ENCODE data around the gene ZNF710. TPM values are rescaled to one million over a fixed set of nuclear protein-coding genes. Genes with fewer than 3 reads are reported as not detected.
"Not testable (repeated sequence)": the region's sequence is repeated elsewhere in the genome, so short reads cannot be mapped to it uniquely, and the experiment has no call there.

The ZNF710 gene
- total RNA-seq, 1 donor from 2014 or later: 45.5 TPM

GRCh38 chr15:90064911-90065681 is 64.0 kb downstream of the ZNF710 start:
- Mint-ChIP-seq H3K9me3 (no peaks in the 10 kb centered on the region), H3K4me3 (no peak overlapping the region), H3K4me1 (peaks cover 55% of the 10 kb centered on the region), H3K27me3 (no peaks in the 10 kb centered on the region), H3K36me3 (ENCODE audit: low read depth) (peaks cover 18% of the 10 kb centered on the region), H3K27ac (peak overlapping the region; percentile 97)
- DNase-seq: no peak
- ChIA-PET CTCF (interaction anchor here (0.7 to 1.2 kb wide), 3 partner anchors 68 to 191 kb away, joined by 3 read pairs; no protein-coding TSS in a partner anchor), POLR2A (interaction anchor here (1.7 to 2.0 kb wide), 2 partner anchors 18 to 171 kb away, joined by 4 to 6 read pairs; partner anchors contain the start of gene AP3S2)
- no peak for TF ChIP-seq CTCF (IDR thresholded peaks at IDR 0.05)
- intact Hi-C loops (cut with micrococcal nuclease): no loop called here
- no peak for ATAC-seq (ENCODE audit: low read depth)

DNA sequence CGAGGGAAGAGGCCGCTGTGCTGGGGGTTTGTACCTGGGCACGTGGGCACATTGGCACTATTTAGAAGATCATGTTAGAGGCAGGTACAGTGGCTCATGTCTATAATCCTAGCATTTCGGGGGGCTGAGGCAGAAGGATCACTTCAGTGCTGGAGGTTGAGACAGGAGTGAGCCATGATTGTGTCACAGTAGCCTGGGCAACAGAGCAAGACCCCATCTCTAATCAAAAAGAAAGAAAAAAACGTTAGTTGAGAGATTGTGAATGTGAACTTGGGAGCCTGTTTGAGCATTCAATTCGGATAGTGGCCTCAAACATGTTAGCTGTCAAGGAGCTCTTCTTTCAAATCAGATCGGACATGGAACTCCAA is 64.5 kb downstream of the ZNF710 start:
- ChIA-PET POLR2A (interaction anchor here (1.7 to 2.0 kb wide), 2 partner anchors 18 to 172 kb away, joined by 4 to 6 read pairs; partner anchors contain the start of gene AP3S2), CTCF (interaction anchor here (0.6 kb wide), 1 partner anchor 20 kb away, joined by 3 read pairs; no protein-coding TSS in a partner anchor)
- peaks cover 18% of the 10 kb centered on the region for H3K36me3 Mint-ChIP-seq (ENCODE audit: low read depth)
- H3K4me1 Mint-ChIP-seq: peaks cover 53% of the 10 kb centered on the region
- H3K9me3 Mint-ChIP-seq: no peaks in the 10 kb centered on the region
- no peaks in the 10 kb centered on the region for H3K27me3 Mint-ChIP-seq
- intact Hi-C loops (cut with micrococcal nuclease): no loop called here
- ATAC-seq (ENCODE audit: low read depth): no peak
- H3K27ac Mint-ChIP-seq: no peak overlapping the region
- no peak for DNase-seq
- H3K4me3 Mint-ChIP-seq: no peak overlapping the region
- TF ChIP-seq CTCF (IDR thresholded peaks at IDR 0.05): no peak

DNA sequence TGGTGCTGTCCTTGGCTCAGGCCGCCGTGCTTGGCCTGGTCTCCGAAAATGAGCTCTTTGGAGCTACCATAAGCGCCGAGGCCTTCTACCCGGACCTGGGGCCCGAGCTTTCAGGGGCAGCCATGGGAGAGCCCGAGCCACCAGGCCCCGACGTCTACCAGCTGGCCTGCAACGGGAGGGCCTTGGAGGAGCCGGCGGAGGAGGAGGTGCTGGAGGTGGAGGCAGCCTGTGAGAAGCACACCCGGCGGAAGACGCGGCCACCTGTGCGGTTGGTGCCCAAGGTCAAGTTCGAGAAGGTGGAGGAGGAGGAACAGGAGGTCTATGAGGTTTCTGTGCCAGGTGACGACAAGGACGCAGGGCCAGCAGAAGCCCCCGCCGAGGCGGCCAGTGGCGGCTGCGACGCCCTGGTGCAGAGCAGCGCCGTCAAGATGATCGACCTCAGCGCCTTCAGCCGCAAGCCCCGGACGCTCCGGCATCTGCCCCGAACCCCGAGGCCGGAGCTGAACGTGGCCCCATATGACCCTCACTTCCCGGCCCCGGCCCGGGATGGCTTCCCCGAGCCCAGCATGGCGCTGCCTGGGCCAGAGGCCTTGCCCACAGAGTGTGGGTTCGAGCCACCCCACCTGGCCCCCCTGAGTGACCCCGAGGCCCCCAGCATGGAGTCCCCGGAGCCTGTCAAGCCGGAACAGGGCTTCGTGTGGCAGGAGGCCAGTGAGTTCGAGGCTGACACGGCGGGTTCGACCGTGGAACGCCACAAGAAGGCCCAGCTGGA is 66.2 kb downstream of the ZNF710 start:
- Mint-ChIP-seq H3K4me3 (no peak overlapping the region), H3K36me3 (ENCODE audit: low read depth) (peaks cover 22% of the 10 kb centered on the region), H3K9me3 (no peaks in the 10 kb centered on the region), H3K27me3 (no peaks in the 10 kb centered on the region), H3K4me1 (peaks cover 44% of the 10 kb centered on the region), H3K27ac (no peak overlapping the region)
- intact Hi-C loops (cut with micrococcal nuclease): no loop called here
- no peak for TF ChIP-seq CTCF (IDR thresholded peaks at IDR 0.05)
- ChIA-PET CTCF (interaction anchor here (1.0 to 1.4 kb wide), 2 partner anchors 19 to 306 kb away, joined by 3 to 4 read pairs; no protein-coding TSS in a partner anchor), POLR2A (interaction anchor here (0.6 to 5.7 kb wide), 3 partner anchors 20 to 141 kb away, joined by 3 to 51 read pairs (median 6); partner anchors contain the start of gene ZNF710)
- ATAC-seq (ENCODE audit: low read depth) (no peak), DNase-seq (no peak)

DNA sequence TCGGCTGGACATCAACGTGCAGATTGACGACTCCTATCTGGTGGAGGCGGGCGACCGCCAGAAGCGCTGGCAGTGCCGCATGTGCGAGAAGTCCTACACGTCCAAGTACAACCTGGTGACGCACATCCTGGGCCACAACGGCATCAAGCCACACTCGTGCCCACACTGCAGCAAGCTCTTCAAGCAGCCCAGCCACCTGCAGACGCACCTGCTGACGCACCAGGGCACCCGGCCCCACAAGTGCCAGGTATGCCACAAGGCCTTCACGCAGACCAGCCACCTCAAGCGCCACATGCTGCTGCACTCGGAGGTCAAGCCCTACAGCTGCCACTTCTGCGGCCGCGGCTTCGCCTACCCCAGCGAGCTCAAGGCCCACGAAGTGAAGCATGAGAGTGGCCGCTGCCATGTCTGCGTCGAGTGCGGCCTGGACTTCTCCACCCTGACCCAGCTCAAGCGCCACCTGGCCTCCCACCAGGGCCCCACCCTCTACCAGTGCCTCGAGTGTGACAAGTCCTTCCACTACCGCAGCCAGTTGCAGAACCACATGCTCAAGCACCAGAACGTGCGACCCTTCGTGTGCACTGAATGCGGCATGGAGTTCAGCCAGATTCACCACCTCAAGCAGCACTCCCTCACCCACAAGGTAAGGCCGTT is 67.0 kb downstream of the ZNF710 start:
- Mint-ChIP-seq H3K27ac (no peak overlapping the region), H3K4me1 (peaks cover 37% of the 10 kb centered on the region), H3K4me3 (no peak overlapping the region), H3K9me3 (no peaks in the 10 kb centered on the region), H3K27me3 (no peaks in the 10 kb centered on the region), H3K36me3 (ENCODE audit: low read depth) (peaks cover 25% of the 10 kb centered on the region)
- TF ChIP-seq CTCF (IDR thresholded peaks at IDR 0.05): no peak
- ATAC-seq (ENCODE audit: low read depth) (no peak), DNase-seq (no peak)
- intact Hi-C loops (cut with micrococcal nuclease): no loop called here
- POLR2A ChIA-PET: interaction anchor here (0.6 to 5.7 kb wide), 3 partner anchors 21 to 140 kb away, joined by 3 to 51 read pairs (median 6); partner anchors contain the start of gene ZNF710
- CTCF ChIA-PET: interaction anchor here (0.5 to 1.4 kb wide), 6 partner anchors 18 to 307 kb away, joined by 3 to 4 read pairs (median 3); no protein-coding TSS in a partner anchor

GRCh38 chr15:90070623-90071022 is 69.5 kb downstream of the ZNF710 start:
- not testable (repeated sequence) for H3K27me3 Mint-ChIP-seq; H3K27ac Mint-ChIP-seq; H3K4me3 Mint-ChIP-seq; ATAC-seq (ENCODE audit: low read depth); DNase-seq; H3K9me3 Mint-ChIP-seq
- Mint-ChIP-seq H3K4me1 (peaks cover 11% of the 10 kb centered on the region), H3K36me3 (ENCODE audit: low read depth) (peaks cover 40% of the 10 kb centered on the region)
- POLR2A ChIA-PET: interaction anchor here (0.7 to 5.7 kb wide), 6 partner anchors 12 to 158 kb away, joined by 3 to 51 read pairs (median 6); partner anchors contain the start of gene ZNF710
- intact Hi-C loops (cut with micrococcal nuclease): loop anchor here (1.0 to 5.0 kb wide), 8 partner anchors 11 to 330 kb away; no protein-coding TSS in a partner anchor
- CTCF ChIA-PET: interaction anchor here (0.6 to 3.2 kb wide), 20 partner anchors 9 to 310 kb away, joined by 3 to 43 read pairs (median 7); partner anchors contain the start of genes AP3S2 and ZNF710

Data from activated B cell treated with CpG ODN at 0.5 μM for 24 hours (primary cell).